ENCODE data around the gene WWC1.
"Not testable (repeated sequence)": the region's sequence is repeated elsewhere in the genome, so short reads cannot be mapped to it uniquely, and the experiment has no call there.

The WWC1 gene

GRCh38 chr5:168430296-168430695, 138.9 kb downstream of the WWC1 start:
- ATAC-seq (ENCODE audit: low read depth) (no peak), DNase-seq (ENCODE audit: low spot score) (no peak)
- no peak overlapping the region for H3K27ac ChIP-seq (ENCODE audit: poor library complexity, severe bottlenecking)
- TF ChIP-seq CTCF (IDR thresholded peaks at IDR 0.05; ENCODE audit: poor library complexity, severe bottlenecking) = no peak
- H3K4me1 ChIP-seq (ENCODE audit: insufficient read depth, poor library complexity, severe bottlenecking) = no peaks in the 10 kb centered on the region
- H3K9me3 ChIP-seq (ENCODE audit: severe bottlenecking) = no peaks in the 10 kb centered on the region
- H3K36me3 ChIP-seq (ENCODE audit: low read depth) = peaks cover 90% of the 10 kb centered on the region
- no peaks in the 10 kb centered on the region for H3K27me3 ChIP-seq (ENCODE audit: insufficient read depth, poor library complexity, severe bottlenecking)
- no peak overlapping the region for H3K4me3 ChIP-seq (ENCODE audit: severe bottlenecking)

DNA sequence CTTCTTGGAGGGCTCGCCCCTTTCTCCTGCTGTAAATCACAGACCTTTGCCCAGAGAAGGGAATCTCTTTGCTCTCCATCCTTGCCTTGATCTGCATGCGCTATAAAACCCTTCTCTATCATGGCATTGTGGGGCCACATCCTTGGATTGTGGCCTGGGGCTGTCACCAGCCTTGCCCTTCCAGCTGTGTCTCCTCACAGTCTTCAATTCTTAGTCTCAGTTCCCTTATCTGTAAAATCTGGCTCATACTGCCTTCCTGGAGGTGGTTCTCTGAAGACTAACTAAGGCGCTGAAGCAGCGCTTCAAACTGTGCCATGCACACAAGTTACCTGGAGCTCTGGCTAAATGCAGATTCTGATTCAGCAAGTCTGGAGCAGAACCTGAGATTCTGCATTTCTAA, 141.5 kb downstream of the WWC1 start:
- ATAC-seq (ENCODE audit: low read depth) (no peak), DNase-seq (ENCODE audit: low spot score) (no peak)
- H3K36me3 ChIP-seq (ENCODE audit: low read depth) = peaks cover 95% of the 10 kb centered on the region
- H3K4me1 ChIP-seq (ENCODE audit: insufficient read depth, poor library complexity, severe bottlenecking) = no peaks in the 10 kb centered on the region
- H3K9me3 ChIP-seq (ENCODE audit: severe bottlenecking) = no peaks in the 10 kb centered on the region
- H3K27me3 ChIP-seq (ENCODE audit: insufficient read depth, poor library complexity, severe bottlenecking) = no peaks in the 10 kb centered on the region
- no peak overlapping the region for H3K27ac ChIP-seq (ENCODE audit: poor library complexity, severe bottlenecking)
- H3K4me3 ChIP-seq (ENCODE audit: severe bottlenecking) = no peak overlapping the region
- no peak for TF ChIP-seq CTCF (IDR thresholded peaks at IDR 0.05; ENCODE audit: poor library complexity, severe bottlenecking)

- peaks cover 95% of the 10 kb centered on the region for H3K36me3 ChIP-seq (ENCODE audit: low read depth)
- H3K27me3 ChIP-seq (ENCODE audit: insufficient read depth, poor library complexity, severe bottlenecking) = no peaks in the 10 kb centered on the region
- H3K4me1 ChIP-seq (ENCODE audit: insufficient read depth, poor library complexity, severe bottlenecking) = no peaks in the 10 kb centered on the region
- no peak overlapping the region for H3K27ac ChIP-seq (ENCODE audit: poor library complexity, severe bottlenecking)
- DNase-seq (ENCODE audit: low spot score) = no peak
- H3K9me3 ChIP-seq (ENCODE audit: severe bottlenecking) = no peaks in the 10 kb centered on the region
- TF ChIP-seq CTCF (IDR thresholded peaks at IDR 0.05; ENCODE audit: poor library complexity, severe bottlenecking) = no peak
- H3K4me3 ChIP-seq (ENCODE audit: severe bottlenecking) = no peak overlapping the region
- ATAC-seq (ENCODE audit: low read depth) = no peak
Observed at GRCh38 chr5:168434001-168434400, 142.6 kb downstream of the WWC1 start.

- DNase-seq (ENCODE audit: low spot score) = no peak
- no peaks in the 10 kb centered on the region for H3K4me1 ChIP-seq (ENCODE audit: insufficient read depth, poor library complexity, severe bottlenecking)
- H3K27ac ChIP-seq (ENCODE audit: poor library complexity, severe bottlenecking) = no peak overlapping the region
- H3K27me3 ChIP-seq (ENCODE audit: insufficient read depth, poor library complexity, severe bottlenecking) = no peaks in the 10 kb centered on the region
- H3K9me3 ChIP-seq (ENCODE audit: severe bottlenecking) = no peaks in the 10 kb centered on the region
- H3K36me3 ChIP-seq (ENCODE audit: low read depth) = peaks cover 92% of the 10 kb centered on the region
- no peak for TF ChIP-seq CTCF (IDR thresholded peaks at IDR 0.05; ENCODE audit: poor library complexity, severe bottlenecking)
- no peak for ATAC-seq (ENCODE audit: low read depth)
- no peak overlapping the region for H3K4me3 ChIP-seq (ENCODE audit: severe bottlenecking)
Observed at GRCh38 chr5:168434746-168435321, 143.4 kb downstream of the WWC1 start.

DNA sequence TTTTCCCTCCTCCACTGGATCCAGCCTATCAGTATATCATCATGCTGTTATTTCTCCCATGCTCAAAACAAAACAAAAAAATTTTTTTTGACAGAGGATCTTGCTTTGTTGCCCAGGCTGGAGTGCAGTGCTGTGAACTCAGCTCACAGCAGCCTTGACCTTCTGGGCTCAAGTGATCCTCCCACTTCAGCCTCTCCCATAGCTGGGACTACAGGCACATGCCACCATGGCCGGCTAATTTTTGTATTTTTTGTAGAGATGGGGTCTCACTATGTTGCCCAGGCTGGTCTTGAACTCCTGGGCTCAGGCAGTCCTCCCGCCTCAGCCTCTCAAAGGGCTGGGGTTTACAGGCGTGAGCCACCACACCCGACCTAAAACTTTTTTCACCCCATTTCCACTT, 143.9 kb downstream of the WWC1 start:
- peaks cover 92% of the 10 kb centered on the region for H3K36me3 ChIP-seq (ENCODE audit: low read depth)
- H3K27ac ChIP-seq (ENCODE audit: poor library complexity, severe bottlenecking); H3K27me3 ChIP-seq (ENCODE audit: insufficient read depth, poor library complexity, severe bottlenecking); H3K4me1 ChIP-seq (ENCODE audit: insufficient read depth, poor library complexity, severe bottlenecking); DNase-seq (ENCODE audit: low spot score); ATAC-seq (ENCODE audit: low read depth); H3K4me3 ChIP-seq (ENCODE audit: severe bottlenecking); H3K9me3 ChIP-seq (ENCODE audit: severe bottlenecking): not testable (repeated sequence)

Data from RWPE2 (cell line).